NCI-H146 (cell line): ENCODE measurements around the gene EIF4E2.

ENCODE experiments used
- DNase-seq: peaks from one replicate; lab custom pipeline; 2025; lab: John Stamatoyannopoulos, UW

Gene EIF4E2

DNA sequence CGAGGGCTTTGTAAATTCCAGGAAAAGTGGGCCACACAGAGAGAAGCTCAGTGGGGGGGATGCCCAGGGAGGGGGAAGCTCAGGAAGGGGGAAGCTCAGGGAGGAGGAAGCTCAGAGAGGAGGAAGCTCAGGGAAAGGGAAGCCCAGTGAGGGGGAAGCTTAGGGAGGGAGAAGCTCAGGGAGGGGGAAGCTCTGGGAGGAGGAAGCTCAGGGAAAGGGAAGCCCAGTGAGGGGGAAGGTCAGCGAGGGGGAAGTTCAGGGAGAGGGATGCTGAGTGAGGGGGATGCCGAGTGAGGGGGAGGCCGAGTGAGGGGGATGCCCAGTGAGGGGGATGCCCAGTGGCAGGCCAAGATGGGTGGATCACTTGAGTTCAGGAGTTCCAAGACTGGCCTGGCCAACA is 11.8 kb upstream of the EIF4E2 start:
- DNase-seq: no peak

GRCh38 chr2:232539298-232540231 is 10.9 kb upstream of the EIF4E2 start, which contains the start of gene CHRNG:
TSS of gene CHRNG (plus strand) at chr2:232539692. CDS start at chr2:232539748, 56 bp downstream.
- no peak for DNase-seq

- DNase-seq: no peak
These were observed 9.9 kb upstream of the EIF4E2 start for GRCh38 chr2:232540441-232541041.

- DNase-seq: no peak
These were observed 9.1 kb upstream of the EIF4E2 start for GRCh38 chr2:232541195-232541960.

- no peak for DNase-seq
These were observed 8.4 kb upstream of the EIF4E2 start for GRCh38 chr2:232541961-232542714.

GRCh38 chr2:232542715-232543467 is 7.6 kb upstream of the EIF4E2 start:
- no peak for DNase-seq

- DNase-seq: no peak
These were observed 7.0 kb upstream of the EIF4E2 start for GRCh38 chr2:232543491-232543890.

GRCh38 chr2:232543928-232544631 is 6.4 kb upstream of the EIF4E2 start:
- DNase-seq: no peak

GRCh38 chr2:232544674-232545073 is 5.8 kb upstream of the EIF4E2 start:
- DNase-seq: no peak

- no peak for DNase-seq
These were observed 4.7 kb upstream of the EIF4E2 start for GRCh38 chr2:232545511-232546375.

DNA sequence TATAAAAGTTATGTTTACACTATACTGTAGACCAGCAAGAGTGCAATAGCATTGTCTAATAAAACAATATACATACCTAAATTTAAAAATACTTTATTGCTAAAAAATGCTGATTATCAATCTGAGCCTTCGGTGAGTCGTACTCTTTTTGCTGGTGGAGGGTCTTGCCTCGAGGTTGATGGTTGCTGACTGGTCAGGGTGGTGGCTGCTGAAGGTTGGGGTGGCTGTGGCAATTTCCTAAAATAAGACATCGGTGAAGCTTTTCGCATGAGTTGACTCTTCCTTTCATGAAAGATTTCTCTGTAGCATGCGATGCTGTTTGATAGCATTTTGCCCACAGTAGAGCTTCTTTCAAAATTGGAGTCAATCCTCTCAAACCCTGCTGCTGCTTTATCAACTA is 2.5 kb upstream of the EIF4E2 start:
- DNase-seq: no peak

- DNase-seq: no peak
These were observed 685 bp upstream of the EIF4E2 start for GRCh38 chr2:232549655-232550353.

DNA sequence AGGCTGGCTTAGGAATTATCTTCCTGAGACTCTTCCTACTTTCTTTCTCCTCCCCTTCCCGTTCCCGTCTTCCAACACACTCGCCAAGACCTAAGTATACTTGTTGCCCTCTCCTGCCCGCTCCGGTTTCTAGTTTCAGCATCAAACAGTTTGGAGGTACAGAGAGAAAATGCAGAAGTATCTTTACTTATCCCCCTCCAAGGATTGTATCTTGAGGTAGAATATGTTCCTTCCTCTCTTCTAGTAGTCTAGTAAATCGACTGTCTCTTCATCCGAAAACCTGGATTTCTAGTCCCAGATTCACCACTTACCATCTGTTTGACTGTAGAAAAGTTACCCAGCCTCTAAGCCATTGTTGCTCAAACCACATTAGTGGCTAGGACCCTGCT is 755 bp downstream of the EIF4E2 start:
- no peak for DNase-seq

GRCh38 chr2:232551776-232552175 is 1.3 kb downstream of the EIF4E2 start:
- no peak for DNase-seq

DNA sequence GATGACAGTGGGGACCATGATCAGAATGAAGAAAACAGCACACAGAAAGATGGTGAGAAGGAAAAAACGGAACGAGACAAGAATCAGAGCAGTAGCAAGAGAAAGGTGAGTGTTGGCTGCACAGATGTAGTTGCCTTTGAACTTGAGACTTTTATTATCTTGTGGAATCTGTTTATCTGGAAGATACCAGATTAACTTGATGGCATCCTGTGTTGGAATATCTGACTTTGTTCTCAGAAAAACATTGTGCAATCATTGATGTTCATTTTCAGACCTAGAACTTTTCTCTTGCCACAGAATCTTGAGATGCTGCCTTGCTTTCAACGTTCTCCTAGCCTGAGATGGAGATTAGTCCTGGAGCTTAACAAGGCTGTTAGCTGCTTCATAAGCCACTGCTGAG is 5.9 kb downstream of the EIF4E2 start:
- no peak for DNase-seq

- no peak for DNase-seq
These were observed 12.1 kb downstream of the EIF4E2 start for GRCh38 chr2:232562515-232563151.

GRCh38 chr2:232563580-232563979 is 13.1 kb downstream of the EIF4E2 start:
- no peak for DNase-seq

DNA sequence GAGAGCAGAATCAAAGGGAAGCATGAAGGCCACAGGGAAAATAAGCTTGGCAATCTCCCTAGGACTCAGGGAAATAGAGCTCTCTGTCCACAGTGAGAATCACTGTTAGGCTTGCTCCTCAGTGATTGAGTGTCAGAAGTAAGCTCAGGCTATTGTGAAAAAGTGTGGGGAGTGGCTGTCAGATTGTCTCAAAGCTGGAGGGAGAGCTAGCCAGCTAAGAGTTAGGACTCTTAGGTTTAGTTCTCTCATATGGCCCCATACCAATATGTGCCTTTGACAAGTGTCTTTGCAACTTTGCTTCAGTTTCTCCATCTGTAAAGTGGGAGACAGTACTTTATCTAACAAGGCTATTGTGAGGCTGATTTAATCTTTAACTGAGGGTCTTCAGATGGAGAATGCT is 17.2 kb downstream of the EIF4E2 start:
- no peak for DNase-seq
